GM23338 (cell line): Measurements from ENCODE around the gene OR8K3. TPM values are rescaled to one million over a fixed set of nuclear protein-coding genes. Genes with fewer than 3 reads are reported as not detected.

ENCODE experiments used
- ATAC-seq: fragments of 200-7000 bp; cut with Tn5 transposase; 3 replicates; pipeline ENCODE4 v1.9.1; 2020
- DNase-seq: peaks from one replicate; pipeline ENCODE4 v3.0.0-alpha.2; 2015; ENCODE audit warnings: low spot score
- H2AFZ ChIP-seq: fragments of 200-600 bp; sonication (generic); 2 replicates; pipeline ENCODE4 v1.8.0; 2016; ENCODE audit warnings: antibody characterized with exemption, mild to moderate bottlenecking, moderate library complexity
- H3F3A ChIP-seq: fragments of 200-600 bp; sonication (generic); replicated peaks from 2 replicates; pipeline ENCODE4 v1.8.0; 2017; ENCODE audit warnings: antibody characterized with exemption, mixed run types, low read depth
- H3K27ac ChIP-seq: fragments of 200-600 bp; sonication (generic); 2 replicates; pipeline ENCODE4 v1.6.1; 2016; ENCODE audit warnings: low read depth
- H3K27me3 ChIP-seq: fragments of 200-600 bp; sonication (generic); 2 replicates; pipeline ENCODE4 v1.8.0; 2016; ENCODE audit warnings: mild to moderate bottlenecking, mixed run types, moderate library complexity; ENCODE audit not compliant: insufficient read depth
- H3K36me3 ChIP-seq: fragments of 200-600 bp; sonication (generic); 2 replicates; pipeline ENCODE4 v1.8.0; 2016; ENCODE audit warnings: mild to moderate bottlenecking; ENCODE audit not compliant: insufficient read depth
- H3K4me1 ChIP-seq: fragments of 200-600 bp; sonication (generic); 2 replicates; pipeline ENCODE4 v1.8.0; 2016; ENCODE audit warnings: mild to moderate bottlenecking, moderate library complexity; ENCODE audit not compliant: insufficient read depth
- H3K4me2 ChIP-seq: fragments of 200-600 bp; sonication (generic); 2 replicates; pipeline ENCODE4 v1.7.1; 2017; ENCODE audit warnings: mixed run types
- H3K4me3 ChIP-seq: fragments of 200-600 bp; sonication (generic); 2 replicates; pipeline ENCODE4 v1.6.1; 2016; ENCODE audit warnings: mixed run types
- H3K79me2 ChIP-seq: fragments of 200-600 bp; sonication (generic); replicated peaks from 2 replicates; pipeline ENCODE4 v1.8.0; 2017; ENCODE audit warnings: mild to moderate bottlenecking; ENCODE audit not compliant: insufficient read depth
- H3K9me2 ChIP-seq: fragments of 200-600 bp; sonication (generic); 2 replicates; pipeline ENCODE4 v1.8.0; 2017; ENCODE audit not compliant: insufficient read depth
- H4K20me1 ChIP-seq: fragments of 200-600 bp; sonication (generic); replicated peaks from 2 replicates; pipeline ENCODE4 v1.8.0; 2017; ENCODE audit warnings: mild to moderate bottlenecking; ENCODE audit not compliant: insufficient read depth
- H3K27ac Mint-ChIP-seq: 2 replicates; pipeline ENCODE4 v1.8.0; 2020; ENCODE audit warnings: inconsistent platforms, mild to moderate bottlenecking, moderate library complexity, mixed read lengths
- H3K27me3 Mint-ChIP-seq: 3 replicates; pipeline ENCODE4 v1.8.0; 2022; ENCODE audit warnings: low read depth, mild to moderate bottlenecking, moderate library complexity, mixed read lengths, inconsistent platforms; ENCODE audit not compliant: insufficient read depth, poor library complexity
- H3K36me3 Mint-ChIP-seq: 3 replicates; pipeline ENCODE4 v1.8.0; 2021; ENCODE audit warnings: low read depth, mild to moderate bottlenecking, inconsistent platforms, moderate library complexity, mixed read lengths
- H3K4me1 Mint-ChIP-seq: 3 replicates; pipeline ENCODE4 v1.8.0; 2020; ENCODE audit warnings: mild to moderate bottlenecking, inconsistent platforms, mixed read lengths
- H3K4me3 Mint-ChIP-seq: 3 replicates; pipeline ENCODE4 v1.8.0; 2021; ENCODE audit warnings: moderate library complexity, mild to moderate bottlenecking, inconsistent platforms, mixed read lengths
- H3K9me3 Mint-ChIP-seq: 3 replicates; pipeline ENCODE4 v1.8.0; 2020; ENCODE audit warnings: moderate library complexity, mild to moderate bottlenecking, inconsistent platforms, mixed read lengths
- CREB1 ChIP-seq: fragments of 250-450 bp; sonication (Bioruptor Pico); IDR thresholded peaks from 2 replicates; pipeline ENCODE4 v1.5.0; 2020; ENCODE audit warnings: low read depth, mild to moderate bottlenecking, moderate library complexity
- EZH2 ChIP-seq: fragments of 200-600 bp; sonication (generic); IDR thresholded peaks from one replicate; pipeline ENCODE4 v1.8.0; 2017; ENCODE audit warnings: antibody characterized with exemption, mild to moderate bottlenecking, low read depth; ENCODE audit not compliant: unreplicated experiment
- JUNB ChIP-seq: IDR thresholded peaks from one replicate; pipeline ENCODE4 v1.6.1; 2016; ENCODE audit warnings: antibody characterized with exemption; ENCODE audit not compliant: unreplicated experiment
- POLR2AphosphoS5 ChIP-seq: IDR thresholded peaks from 2 replicates; pipeline ENCODE4 v1.6.1; 2016; ENCODE audit warnings: antibody characterized with exemption, low read depth
- REST ChIP-seq: IDR thresholded peaks from one replicate; pipeline ENCODE4 v1.6.1; 2018; ENCODE audit warnings: antibody characterized with exemption; ENCODE audit not compliant: unreplicated experiment
- STAT1 ChIP-seq: IDR thresholded peaks from one replicate; pipeline ENCODE4 v1.6.1; 2016; ENCODE audit warnings: antibody characterized with exemption; ENCODE audit not compliant: unreplicated experiment
- ZNF331 ChIP-seq: fragments of 250-450 bp; sonication (Bioruptor Pico); IDR thresholded peaks from 2 replicates; pipeline ENCODE4 v1.5.0; 2020; ENCODE audit warnings: low read depth, mild to moderate bottlenecking, moderate library complexity
- ZNF462 ChIP-seq: fragments of 250-450 bp; sonication (Bioruptor Pico); IDR thresholded peaks from 2 replicates; pipeline ENCODE4 v1.5.0; 2020; ENCODE audit warnings: mild to moderate bottlenecking, moderate library complexity
- polyA plus RNA-seq: library from polyadenylated mRNA; unstranded; fragments of >200 nt; fragmentation: Nextera tagmentation; extraction: Ambion mirVana; gene quantifications from 2 replicates; pipeline ENCODE4 v1.2.1, GENCODE V29; 2016
- total RNA-seq: library from RNA; depleted of rRNA; stranded (reverse); fragments of >200 nt; shearing (Covaris generic); gene quantifications from 2 replicates; pipeline ENCODE4 v1.2.3, GENCODE V29; 2014
- TF ChIP-seq, protein P1 (sequence below), 2 experiments: fragments of 200-600 bp in 1 of 2; sonication (generic) in 1 of 2; conservative IDR thresholded peaks; 2 replicates each; pipeline versions ENCODE4 v1.5.1 to v1.6.1; 2016 to 2017; ENCODE audit warnings: antibody characterized with exemption in 2 of 2, low read depth in 2 of 2, mild to moderate bottlenecking in 2 of 2, moderate library complexity in 1 of 2

The OR8K3 gene
- total and polyA plus RNA-seq, 2 experiments from 2014 or later: not detected

DNA sequence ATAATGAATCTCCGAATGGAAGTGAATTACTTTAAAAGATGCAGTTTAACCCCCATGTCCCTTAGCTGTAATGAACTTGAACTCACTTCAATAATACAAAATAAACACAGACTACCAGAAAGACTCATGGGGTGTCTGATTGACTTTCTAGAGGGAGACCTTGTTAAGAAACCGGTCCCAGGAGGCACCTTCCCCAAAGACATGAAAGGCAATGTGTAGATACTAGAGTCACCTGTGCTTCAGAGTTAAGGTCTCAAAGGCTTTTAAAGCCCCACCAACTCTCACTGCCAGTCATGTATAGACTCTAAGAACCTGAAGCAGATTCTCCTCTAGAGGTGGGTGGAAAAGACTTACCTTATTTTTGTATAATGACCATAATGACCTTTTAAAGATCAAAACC lies 39.0 kb downstream of the OR8K3 start, which contains the start of gene OR8J1:
OR8J1 (plus strand) TSS at position 301 of the 400 bp plus-strand sequence. CDS start 5,956 bp downstream, outside the sequence.
- no peak within 1 kb of the TSS for H3K4me2 ChIP-seq
- H3K9me2 ChIP-seq: no peaks in the 10 kb centered on the region
- no peaks in the 10 kb centered on the region for H3K4me1 ChIP-seq
- H3K27me3 ChIP-seq: no peaks in the 10 kb centered on the region
- no peaks in the 10 kb centered on the region for H3K79me2 ChIP-seq
- no peak within 1 kb of the TSS for H3K4me3 ChIP-seq
- no peaks in the 10 kb centered on the region for H4K20me1 ChIP-seq
- DNase-seq (no peak), ATAC-seq (no peak)
- Mint-ChIP-seq H3K4me3 (no peak within 1 kb of the TSS), H3K27ac (no peak within 1 kb of the TSS), H3K27me3 (no peaks in the 10 kb centered on the region), H3K9me3 (no peaks in the 10 kb centered on the region), H3K4me1 (no peaks in the 10 kb centered on the region), H3K36me3 (no peaks in the 10 kb centered on the region)
- no peak for TF ChIP-seq POLR2AphosphoS5
- TF ChIP-seq CREB1 (CRISPR knock-in tag): no peak
- TF ChIP-seq REST: no peak
- TF ChIP-seq, protein P1, sequence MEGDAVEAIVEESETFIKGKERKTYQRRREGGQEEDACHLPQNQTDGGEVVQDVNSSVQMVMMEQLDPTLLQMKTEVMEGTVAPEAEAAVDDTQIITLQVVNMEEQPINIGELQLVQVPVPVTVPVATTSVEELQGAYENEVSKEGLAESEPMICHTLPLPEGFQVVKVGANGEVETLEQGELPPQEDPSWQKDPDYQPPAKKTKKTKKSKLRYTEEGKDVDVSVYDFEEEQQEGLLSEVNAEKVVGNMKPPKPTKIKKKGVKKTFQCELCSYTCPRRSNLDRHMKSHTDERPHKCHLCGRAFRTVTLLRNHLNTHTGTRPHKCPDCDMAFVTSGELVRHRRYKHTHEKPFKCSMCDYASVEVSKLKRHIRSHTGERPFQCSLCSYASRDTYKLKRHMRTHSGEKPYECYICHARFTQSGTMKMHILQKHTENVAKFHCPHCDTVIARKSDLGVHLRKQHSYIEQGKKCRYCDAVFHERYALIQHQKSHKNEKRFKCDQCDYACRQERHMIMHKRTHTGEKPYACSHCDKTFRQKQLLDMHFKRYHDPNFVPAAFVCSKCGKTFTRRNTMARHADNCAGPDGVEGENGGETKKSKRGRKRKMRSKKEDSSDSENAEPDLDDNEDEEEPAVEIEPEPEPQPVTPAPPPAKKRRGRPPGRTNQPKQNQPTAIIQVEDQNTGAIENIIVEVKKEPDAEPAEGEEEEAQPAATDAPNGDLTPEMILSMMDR (conservative IDR thresholded peaks at IDR 0.05; ENCODE audit: low read depth in 2 of 2): no peak
- no peak for TF ChIP-seq EZH2
- no peak for TF ChIP-seq JUNB
- TF ChIP-seq ZNF462 (CRISPR knock-in tag): no peak
- no peak for TF ChIP-seq ZNF331
- TF ChIP-seq STAT1: no peak
- no peaks in the 10 kb centered on the region for H3F3A ChIP-seq
- H3K27ac ChIP-seq: no peak within 1 kb of the TSS
- no peaks in the 10 kb centered on the region for H3K36me3 ChIP-seq
- H2AFZ ChIP-seq: no peak within 1 kb of the TSS
